Measurements from ENCODE around the gene MDM4. TPM values are rescaled to one million over a fixed set of nuclear protein-coding genes. Genes with fewer than 3 reads are reported as not detected.
A peak's percentile ranks its signal among the peaks of the same experiment; 100 is the strongest.

The MDM4 gene
- total RNA-seq, 1 experiment from 2014 or later: 49.6 TPM

- no peaks in the 10 kb centered on the region for H3K79me1 ChIP-seq (ENCODE audit: insufficient read depth, low read depth, low read length, poor library complexity, severe bottlenecking)
These were observed 48.6 kb downstream of the MDM4 start for GRCh38 chr1:204564835-204565234.

More at GRCh38 chr1:204564835-204565234, 48.6 kb downstream of the MDM4 start:
- no peak overlapping the region for H2AFZ ChIP-seq (ENCODE audit: low read length)
- no peak overlapping the region for H2BK5ac ChIP-seq (ENCODE audit: insufficient read length, low read length)
- H4K8ac ChIP-seq (replicated peaks; ENCODE audit: insufficient read length, low read depth, low read length): no peak overlapping the region
- H3K18ac ChIP-seq (ENCODE audit: insufficient read length, low read depth, low read length): no peak overlapping the region
- H3K27ac Mint-ChIP-seq: peak overlapping the region in 2 of 3 experiments; percentile 9 to 21; a peak in 2 of 7 replicates
- H4K20me1 ChIP-seq (ENCODE audit: control insufficient read depth, insufficient read depth, insufficient read length): peaks cover 2% of the 10 kb centered on the region
- H3T11ph ChIP-seq (ENCODE audit: low read length): no peak overlapping the region
- H3K36me3 Mint-ChIP-seq (ENCODE audit: insufficient read depth in 1 of 3, low read depth in 3 of 3): peaks cover 0 to 2% (median 0%) of the 10 kb centered on the region in 3 experiments; a peak in 1 of 7 replicates
- TF ChIP-seq CTCF (conservative IDR thresholded peaks at IDR 0.05): no peak
- no peak for DNase-seq
- H3K23ac ChIP-seq (ENCODE audit: insufficient read length, low read depth, low read length): no peak overlapping the region
- H3K27ac ChIP-seq (ENCODE audit: insufficient read length, low read depth, low read length): no peak overlapping the region
- no peak overlapping the region for H4K5ac ChIP-seq (ENCODE audit: insufficient read length, low read depth, low read length)
- no peak overlapping the region for H3K56ac ChIP-seq (ENCODE audit: insufficient read length, low read depth, low read length)
- no peak overlapping the region for H2AK5ac ChIP-seq (ENCODE audit: insufficient read length, low read length)
- no peaks in the 10 kb centered on the region for H3K79me2 ChIP-seq (ENCODE audit: insufficient read depth, low read length)
- no CpG with 5 or more reads among the region's 4 CpGs for WGBS (ENCODE audit: extremely low coverage, insufficient read length, low lambda C conversion rate)
- H2BK12ac ChIP-seq (ENCODE audit: insufficient read length, low read depth, low read length): no peak overlapping the region
- no peak overlapping the region for H3K4ac ChIP-seq (ENCODE audit: low read depth, low read length)
- H3K4me3 Mint-ChIP-seq: no peak overlapping the region; a peak in 1 of 5 replicates
- H2BK20ac ChIP-seq (ENCODE audit: low read depth, low read length, poor library complexity, severe bottlenecking): no peak overlapping the region
- H3K9me3 Mint-ChIP-seq: no peaks in the 10 kb centered on the region
- H2BK120ac ChIP-seq (ENCODE audit: low read depth, low read length, poor library complexity, severe bottlenecking): no peak overlapping the region
- H3K9ac ChIP-seq (ENCODE audit: extremely low read depth, insufficient read length, low read length): no peak overlapping the region
- H2BK15ac ChIP-seq (ENCODE audit: low read depth, low read length): no peak overlapping the region
- H3K23me2 ChIP-seq (ENCODE audit: insufficient read length, low read depth, low read length, poor library complexity, severe bottlenecking): no peaks in the 10 kb centered on the region
- H3K27me3 Mint-ChIP-seq (ENCODE audit: low read depth): peaks cover 14% of the 10 kb centered on the region
- H3K4me1 ChIP-seq (ENCODE audit: insufficient read depth, low read length): peaks cover 6% of the 10 kb centered on the region; the same call in 1 of the 2 replicates
- peaks cover 52% of the 10 kb centered on the region in 2 experiments for H3K4me1 Mint-ChIP-seq
- H3K27me3 ChIP-seq (ENCODE audit: insufficient read depth, low read length): no peaks in the 10 kb centered on the region; the same call in 1 of the 2 replicates
- H3K9me3 ChIP-seq (ENCODE audit: control insufficient read depth, low read depth, low read length): no peaks in the 10 kb centered on the region
- H3K4me2 ChIP-seq (ENCODE audit: insufficient read depth, insufficient read length, low read length): no peak overlapping the region
- H3K14ac ChIP-seq (ENCODE audit: insufficient read depth, low read length): no peak overlapping the region
- H4K91ac ChIP-seq (ENCODE audit: insufficient read length, low read depth, low read length): no peak overlapping the region

Data from H9 (cell line).